ENCODE data around the gene SLC22A4.

Gene SLC22A4

GRCh38 chr5:132293992-132294727 lies at the start of gene SLC22A4:
TSS of gene SLC22A4 (plus strand) at chr5:132294394. CDS start at chr5:132294617, 223 bp downstream.
- peak; percentile 88 for DNase-seq

GRCh38 chr5:132245593-132245992 lies 48.6 kb upstream of the SLC22A4 start:
- DNase-seq, result no peak

GRCh38 chr5:132246806-132247205 lies 47.4 kb upstream of the SLC22A4 start:
- no peak for DNase-seq

DNA sequence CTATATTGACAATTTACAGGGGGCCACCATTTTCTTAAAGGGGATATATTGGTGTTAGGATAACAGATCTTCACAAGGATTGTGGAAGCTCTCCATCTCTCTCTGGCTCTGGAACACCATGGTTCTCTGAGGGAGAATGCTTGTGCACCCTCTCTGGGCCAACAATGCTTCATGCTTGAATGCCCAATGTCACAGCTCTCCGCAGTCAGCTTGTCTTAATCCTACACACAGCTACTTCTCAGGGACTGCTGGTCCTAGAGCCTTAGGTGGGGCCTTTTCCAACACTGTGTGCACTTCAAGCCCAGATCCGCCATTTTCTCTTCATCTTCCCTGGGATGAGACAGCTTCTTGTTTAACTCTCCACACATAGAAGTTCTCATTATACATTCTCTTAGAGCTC lies 43.6 kb upstream of the SLC22A4 start:
- DNase-seq, result no peak

- DNase-seq, result no peak
Observed at GRCh38 chr5:132251220-132251725, 42.9 kb upstream of the SLC22A4 start.

DNA sequence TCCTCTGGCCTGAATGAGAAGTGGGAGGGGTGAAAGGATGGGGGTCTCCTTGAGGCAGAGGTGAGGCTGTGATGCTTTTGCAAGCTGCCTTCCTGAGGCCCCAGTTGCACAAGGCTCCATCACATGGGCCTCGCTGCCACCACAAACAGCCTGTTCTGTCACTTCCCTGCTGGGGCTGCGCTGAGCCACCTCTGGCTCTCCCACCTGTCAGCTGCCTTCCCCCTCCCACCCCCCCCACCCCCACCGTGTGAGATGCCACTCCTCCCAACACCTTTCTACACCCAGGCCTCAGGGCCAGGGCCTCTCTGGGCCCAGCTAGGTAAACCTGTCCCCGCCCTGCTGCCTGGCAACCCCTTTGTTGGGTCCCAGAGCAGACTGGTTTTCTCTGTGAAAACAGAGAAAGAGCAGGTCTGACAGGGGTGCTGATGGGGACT lies 41.2 kb upstream of the SLC22A4 start:
- DNase-seq, result peak; percentile 64

DNA sequence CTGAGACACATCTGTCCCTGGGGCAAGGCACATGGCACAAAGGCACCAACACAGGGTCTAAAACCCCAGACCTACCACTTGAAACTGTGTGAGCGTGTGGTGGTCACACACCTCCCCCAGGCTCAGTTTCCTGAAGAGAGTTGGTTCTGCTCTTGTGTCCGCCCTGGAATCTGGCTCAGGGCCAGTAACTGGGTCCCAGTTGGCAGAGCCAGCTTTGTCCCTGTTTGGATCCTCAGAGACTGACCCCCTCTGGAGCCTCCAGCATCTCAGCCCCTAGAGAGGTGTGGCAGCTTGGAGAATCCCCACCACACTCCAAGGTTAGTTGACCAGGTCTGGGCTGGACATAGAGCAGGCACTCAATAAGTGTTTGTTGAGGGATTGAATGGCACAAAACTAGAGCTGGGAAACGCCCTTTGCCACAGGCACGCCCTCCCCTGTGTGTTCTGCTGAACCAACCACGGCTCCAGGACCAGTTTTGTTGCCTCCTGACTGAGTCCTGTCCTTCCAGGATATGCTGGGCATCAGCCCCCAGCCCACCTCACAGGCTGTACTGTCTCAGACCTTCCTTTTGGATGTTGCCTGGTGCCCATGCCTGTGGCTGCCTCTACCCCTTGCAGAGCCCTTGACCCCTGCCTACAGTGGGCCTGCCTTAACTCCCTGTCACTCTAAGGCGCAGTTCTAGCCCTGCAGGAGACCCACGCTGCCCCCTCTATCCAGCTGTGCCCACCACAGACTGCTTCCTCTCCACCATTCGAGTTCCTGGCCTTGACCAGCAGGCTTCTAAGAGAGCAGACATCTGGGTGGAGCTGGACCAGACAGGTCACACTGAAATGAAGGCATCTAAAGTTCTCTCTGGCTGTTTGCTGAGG lies 40.5 kb upstream of the SLC22A4 start:
- no peak for DNase-seq

DNA sequence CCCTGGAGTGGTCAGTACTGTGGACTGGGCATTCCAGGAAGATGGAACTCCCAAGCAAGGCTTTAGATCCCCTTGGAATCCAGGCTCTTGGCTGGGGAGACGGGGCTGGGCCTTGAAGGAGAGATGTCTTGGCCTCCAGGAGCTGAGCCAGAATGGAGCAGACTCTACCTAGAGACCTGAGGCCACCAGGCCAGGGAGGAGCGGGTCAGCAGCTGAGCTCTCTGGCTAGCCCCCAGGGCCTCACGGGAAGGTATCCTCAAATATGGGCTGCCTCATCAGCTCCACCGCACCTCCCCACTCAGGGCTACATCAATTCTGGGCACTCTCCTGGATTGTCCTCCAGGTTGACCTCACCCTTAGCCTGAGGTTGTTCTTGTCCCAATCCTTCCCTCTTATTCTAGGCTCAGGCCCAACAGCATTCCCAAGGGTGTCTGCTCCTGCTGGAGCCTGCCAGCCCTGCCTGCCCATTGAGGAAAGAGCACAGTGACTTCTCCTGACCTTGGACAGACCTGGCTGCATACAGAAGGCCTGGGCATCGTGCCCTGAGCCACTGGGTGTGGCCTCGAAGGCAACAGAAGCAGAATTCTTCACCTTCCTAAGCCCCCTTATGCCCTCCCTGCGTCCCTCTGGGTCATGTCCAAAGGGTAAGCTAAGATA lies 39.7 kb upstream of the SLC22A4 start:
- no peak for DNase-seq

GRCh38 chr5:132256086-132256782 lies 38.0 kb upstream of the SLC22A4 start:
- no peak for DNase-seq

GRCh38 chr5:132256783-132257130 lies 37.4 kb upstream of the SLC22A4 start:
- DNase-seq, result no peak

DNA sequence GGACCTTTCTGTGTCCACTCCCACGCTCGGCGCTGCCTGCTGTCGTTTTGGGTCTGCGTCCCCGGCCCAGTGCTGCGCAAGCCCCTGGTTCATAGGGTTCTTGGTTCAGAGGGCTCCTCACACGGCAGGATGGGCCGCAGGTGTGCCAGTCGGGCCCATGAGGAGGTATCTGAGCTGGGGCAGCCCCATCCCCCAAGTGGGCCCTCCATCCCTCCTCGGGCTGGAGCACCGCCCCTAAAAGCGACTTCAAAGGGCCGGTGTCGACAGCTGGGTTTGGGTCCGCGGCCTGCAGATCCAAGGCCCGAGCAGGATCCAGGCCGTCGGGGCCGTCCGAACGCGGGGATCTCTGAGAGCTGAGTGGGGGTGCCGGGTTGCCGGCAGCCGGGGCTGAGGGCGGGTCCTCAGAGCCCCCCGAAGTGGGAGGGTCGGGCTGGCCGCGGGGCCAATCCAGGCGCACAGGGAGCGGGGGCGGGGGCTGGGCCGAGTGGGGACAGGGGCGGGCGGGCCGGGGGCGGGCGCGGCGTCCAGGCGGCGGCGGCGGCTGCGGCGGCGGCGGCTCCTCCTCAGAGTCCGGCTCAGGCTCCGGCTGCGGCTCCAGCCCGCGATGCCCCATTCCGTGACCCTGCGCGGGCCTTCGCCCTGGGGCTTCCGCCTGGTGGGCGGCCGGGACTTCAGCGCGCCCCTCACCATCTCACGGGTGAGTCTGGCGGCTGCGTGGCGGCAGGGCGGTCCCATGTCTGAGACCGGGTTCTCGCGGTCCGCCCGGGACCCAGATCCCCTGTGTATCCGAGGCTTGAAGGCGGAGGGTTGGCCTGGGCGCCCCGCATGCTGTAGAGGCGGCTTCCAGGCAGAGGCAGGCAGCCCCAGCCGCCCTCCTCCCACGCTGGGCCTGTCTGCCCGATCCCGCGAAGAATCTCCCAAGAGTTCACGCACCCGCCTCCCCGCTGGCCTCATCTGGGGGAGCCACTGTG lies 36.8 kb upstream of the SLC22A4 start, which contains the start of gene PDLIM4:
Gene PDLIM4, plus strand, starts transcription at position 566 of the 971 bp plus-strand sequence. Its CDS starts 39 bp downstream, at position 605.
- DNase-seq, result no peak

GRCh38 chr5:132258102-132259068 lies 35.8 kb upstream of the SLC22A4 start:
- DNase-seq, result no peak

- DNase-seq, result no peak
Observed at GRCh38 chr5:132259069-132259851, 34.9 kb upstream of the SLC22A4 start.

- DNase-seq, result no peak
Observed at GRCh38 chr5:132260051-132260450, 34.1 kb upstream of the SLC22A4 start.

DNA sequence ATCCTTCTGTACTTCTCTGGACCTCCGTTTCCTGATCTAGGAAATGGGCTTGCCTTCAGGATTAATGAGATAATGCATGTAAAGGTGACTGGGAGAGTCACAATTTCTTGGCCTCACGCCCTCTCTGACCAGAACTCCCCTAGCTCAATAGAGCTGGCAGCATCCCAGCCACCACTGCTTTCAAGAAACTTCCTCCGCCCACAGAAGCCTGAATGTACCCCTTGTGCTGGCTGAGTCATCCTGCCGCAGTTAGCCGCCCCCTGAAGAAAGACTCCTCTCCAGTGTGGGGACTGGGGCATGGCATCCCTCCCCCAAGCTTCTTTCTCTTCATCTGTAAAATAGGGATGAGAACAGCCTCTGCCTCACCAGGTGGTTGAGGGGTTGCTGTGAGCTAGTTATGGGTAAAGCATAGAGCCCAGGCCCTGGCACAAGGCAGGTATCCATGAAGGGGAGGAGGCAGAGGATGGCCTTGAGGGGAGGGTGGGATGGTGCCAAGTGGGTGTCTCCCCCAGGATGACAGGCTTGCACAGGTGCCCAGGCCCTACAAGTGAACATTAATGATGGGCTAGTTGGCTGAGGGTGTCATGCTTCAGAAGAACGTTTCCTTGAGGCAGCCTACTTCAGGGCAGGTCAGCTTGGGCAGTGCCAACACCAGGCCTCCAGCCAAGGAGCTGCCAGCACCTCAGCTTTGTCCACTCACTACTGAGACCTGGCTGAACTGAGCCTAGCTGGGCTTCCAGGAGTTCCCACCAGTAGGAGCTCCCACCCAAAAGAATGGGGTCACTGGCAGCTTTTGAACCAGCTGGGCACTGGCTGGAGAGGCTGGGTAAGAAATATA lies 33.3 kb upstream of the SLC22A4 start:
- no peak for DNase-seq

- no peak for DNase-seq
Observed at GRCh38 chr5:132261881-132262845, 32.0 kb upstream of the SLC22A4 start.
